Measurements from ENCODE around the gene ATXN1. TPM values are rescaled to one million over a fixed set of nuclear protein-coding genes. Genes with fewer than 3 reads are reported as not detected.
A peak's percentile ranks its signal among the peaks of the same experiment; 100 is the strongest.

The ATXN1 gene
- total RNA-seq, 1 donor from 2014 or later: 18.4 TPM

- no peak overlapping the region for H3K4me3 ChIP-seq (ENCODE audit: low read depth, low read length)
- no peaks in the 10 kb centered on the region for H3K36me3 ChIP-seq (ENCODE audit: control insufficient read depth, insufficient read depth, low read length)
- FAIRE-seq (no peak), DNase-seq (ENCODE audit: low read depth) (peak; percentile 88)
- H3K27me3 ChIP-seq (ENCODE audit: control insufficient read depth, insufficient read depth, low read length): no peaks in the 10 kb centered on the region
- TF ChIP-seq, protein P1, sequence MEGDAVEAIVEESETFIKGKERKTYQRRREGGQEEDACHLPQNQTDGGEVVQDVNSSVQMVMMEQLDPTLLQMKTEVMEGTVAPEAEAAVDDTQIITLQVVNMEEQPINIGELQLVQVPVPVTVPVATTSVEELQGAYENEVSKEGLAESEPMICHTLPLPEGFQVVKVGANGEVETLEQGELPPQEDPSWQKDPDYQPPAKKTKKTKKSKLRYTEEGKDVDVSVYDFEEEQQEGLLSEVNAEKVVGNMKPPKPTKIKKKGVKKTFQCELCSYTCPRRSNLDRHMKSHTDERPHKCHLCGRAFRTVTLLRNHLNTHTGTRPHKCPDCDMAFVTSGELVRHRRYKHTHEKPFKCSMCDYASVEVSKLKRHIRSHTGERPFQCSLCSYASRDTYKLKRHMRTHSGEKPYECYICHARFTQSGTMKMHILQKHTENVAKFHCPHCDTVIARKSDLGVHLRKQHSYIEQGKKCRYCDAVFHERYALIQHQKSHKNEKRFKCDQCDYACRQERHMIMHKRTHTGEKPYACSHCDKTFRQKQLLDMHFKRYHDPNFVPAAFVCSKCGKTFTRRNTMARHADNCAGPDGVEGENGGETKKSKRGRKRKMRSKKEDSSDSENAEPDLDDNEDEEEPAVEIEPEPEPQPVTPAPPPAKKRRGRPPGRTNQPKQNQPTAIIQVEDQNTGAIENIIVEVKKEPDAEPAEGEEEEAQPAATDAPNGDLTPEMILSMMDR (IDR thresholded peaks at IDR 0.05; ENCODE audit: insufficient read depth, low read length, severe bottlenecking): peak; percentile 62
Observed at GRCh38 chr6:16338577-16339264, 422.5 kb downstream of the ATXN1 start.

DNA sequence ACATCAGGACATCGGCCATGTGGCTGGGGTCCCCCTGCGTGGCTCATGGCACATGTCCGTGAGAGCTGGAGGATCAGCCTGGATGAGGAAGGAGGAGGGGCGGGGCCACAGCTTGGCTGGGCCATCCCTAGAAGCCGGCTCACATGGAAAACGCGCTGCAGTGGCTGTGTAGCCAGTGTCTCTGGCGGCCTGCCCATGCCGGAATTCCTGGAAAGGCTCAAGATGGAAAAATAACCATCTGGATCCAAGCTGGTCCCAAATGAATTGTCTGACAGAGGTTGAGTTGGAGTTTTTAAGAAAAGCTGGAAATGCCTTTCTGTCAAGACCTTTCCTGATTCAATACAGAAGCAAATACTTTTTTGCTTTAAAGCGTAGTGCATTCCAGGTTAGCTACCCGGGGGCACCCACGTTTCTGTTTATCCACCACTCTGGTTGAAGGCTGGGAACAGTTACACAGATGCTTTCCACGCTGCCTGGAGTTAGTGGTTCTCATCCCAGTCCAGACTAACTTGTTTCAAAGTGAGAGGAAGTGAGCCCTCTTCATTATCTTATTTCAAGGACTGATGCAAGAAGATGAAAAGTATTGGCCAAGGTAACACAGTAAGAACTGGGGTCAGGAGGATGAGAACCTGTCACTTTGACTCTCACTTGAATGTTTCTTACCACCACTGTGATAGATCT lies 423.8 kb downstream of the ATXN1 start:
- no peaks in the 10 kb centered on the region for H3K27me3 ChIP-seq (ENCODE audit: control insufficient read depth, insufficient read depth, low read length)
- FAIRE-seq: no peak
- H3K4me3 ChIP-seq (ENCODE audit: low read depth, low read length): no peak overlapping the region
- TF ChIP-seq, protein P1 (IDR thresholded peaks at IDR 0.05; ENCODE audit: insufficient read depth, low read length, severe bottlenecking): no peak
- DNase-seq (ENCODE audit: low read depth): no peak
- no peaks in the 10 kb centered on the region for H3K36me3 ChIP-seq (ENCODE audit: control insufficient read depth, insufficient read depth, low read length)

DNA sequence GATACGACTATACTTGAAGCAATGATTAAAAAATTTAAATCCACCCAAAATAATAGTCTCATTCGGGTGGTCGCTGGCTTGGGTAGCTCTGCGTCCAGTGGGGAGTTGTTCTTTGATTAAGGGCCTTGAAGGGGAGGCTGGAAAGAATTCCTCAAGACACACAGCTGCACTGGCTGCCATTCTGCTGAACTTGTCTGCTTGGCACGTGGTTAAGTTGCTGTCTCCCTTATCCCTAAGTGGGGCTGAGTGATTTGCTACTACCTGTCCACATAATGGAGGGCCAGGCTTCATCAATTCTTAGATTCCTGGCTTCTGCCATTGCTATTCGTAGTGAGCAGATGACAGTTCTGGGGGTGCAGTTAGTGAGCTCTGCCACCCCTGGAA lies 424.4 kb downstream of the ATXN1 start:
- DNase-seq (ENCODE audit: low read depth): no peak
- H3K4me3 ChIP-seq (ENCODE audit: low read depth, low read length): no peak overlapping the region
- H3K36me3 ChIP-seq (ENCODE audit: control insufficient read depth, insufficient read depth, low read length): no peaks in the 10 kb centered on the region
- TF ChIP-seq, protein P1 (IDR thresholded peaks at IDR 0.05; ENCODE audit: insufficient read depth, low read length, severe bottlenecking): no peak
- H3K27me3 ChIP-seq (ENCODE audit: control insufficient read depth, insufficient read depth, low read length): no peaks in the 10 kb centered on the region
- FAIRE-seq: no peak

GRCh38 chr6:16336056-16336818 lies 425.0 kb downstream of the ATXN1 start:
- no peak for FAIRE-seq

DNA sequence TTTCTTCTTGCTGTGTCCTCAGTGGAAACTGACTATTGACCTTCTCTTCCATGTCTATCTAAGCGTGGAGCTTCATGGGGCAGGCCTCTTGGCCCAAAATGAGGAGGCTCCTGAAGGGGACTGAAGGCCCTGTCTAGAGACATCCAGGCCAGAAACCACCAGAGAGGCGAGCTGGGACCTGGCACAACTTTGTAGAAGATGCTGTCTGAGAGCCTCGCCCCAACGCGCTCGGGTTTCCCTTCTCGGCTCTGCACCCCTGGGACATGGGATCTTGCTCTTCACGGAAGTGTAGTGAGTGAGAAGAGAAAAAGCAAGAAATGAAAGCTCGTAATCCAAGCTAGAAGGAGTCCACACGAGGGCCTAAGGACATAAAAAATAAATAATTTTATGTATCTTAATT lies 426.1 kb downstream of the ATXN1 start:
- no peak for DNase-seq (ENCODE audit: low read depth)
- Histone ChIP-seq H3K4me3 (ENCODE audit: low read depth, low read length) (no peak overlapping the region), H3K27me3 (ENCODE audit: control insufficient read depth, insufficient read depth, low read length) (no peaks in the 10 kb centered on the region), H3K36me3 (ENCODE audit: control insufficient read depth, insufficient read depth, low read length) (no peaks in the 10 kb centered on the region)
- TF ChIP-seq, protein P1 (IDR thresholded peaks at IDR 0.05; ENCODE audit: insufficient read depth, low read length, severe bottlenecking): no peak
- FAIRE-seq: no peak

More at GRCh38 chr6:16336056-16336818, 425.0 kb downstream of the ATXN1 start:
- H3K27me3 ChIP-seq (ENCODE audit: control insufficient read depth, insufficient read depth, low read length): no peaks in the 10 kb centered on the region
- peak; percentile 74 for DNase-seq (ENCODE audit: low read depth)
- no peaks in the 10 kb centered on the region for H3K36me3 ChIP-seq (ENCODE audit: control insufficient read depth, insufficient read depth, low read length)
- TF ChIP-seq, protein P1 (IDR thresholded peaks at IDR 0.05; ENCODE audit: insufficient read depth, low read length, severe bottlenecking): peak; percentile 51
- H3K4me3 ChIP-seq (ENCODE audit: low read depth, low read length): no peak overlapping the region
